Activated CD4-positive, alpha-beta T cell treated with anti-CD3 and anti-CD28 coated beads for 48 hours (primary cell): ENCODE results near the gene KBTBD6.
"Not testable (repeated sequence)": the region's sequence is repeated elsewhere in the genome, so short reads cannot be mapped to it uniquely, and the experiment has no call there.

ENCODE experiments used
- DNase-seq: peaks from one replicate; pipeline ENCODE4 v3.0.0-alpha.2; 2020

The KBTBD6 gene

DNA sequence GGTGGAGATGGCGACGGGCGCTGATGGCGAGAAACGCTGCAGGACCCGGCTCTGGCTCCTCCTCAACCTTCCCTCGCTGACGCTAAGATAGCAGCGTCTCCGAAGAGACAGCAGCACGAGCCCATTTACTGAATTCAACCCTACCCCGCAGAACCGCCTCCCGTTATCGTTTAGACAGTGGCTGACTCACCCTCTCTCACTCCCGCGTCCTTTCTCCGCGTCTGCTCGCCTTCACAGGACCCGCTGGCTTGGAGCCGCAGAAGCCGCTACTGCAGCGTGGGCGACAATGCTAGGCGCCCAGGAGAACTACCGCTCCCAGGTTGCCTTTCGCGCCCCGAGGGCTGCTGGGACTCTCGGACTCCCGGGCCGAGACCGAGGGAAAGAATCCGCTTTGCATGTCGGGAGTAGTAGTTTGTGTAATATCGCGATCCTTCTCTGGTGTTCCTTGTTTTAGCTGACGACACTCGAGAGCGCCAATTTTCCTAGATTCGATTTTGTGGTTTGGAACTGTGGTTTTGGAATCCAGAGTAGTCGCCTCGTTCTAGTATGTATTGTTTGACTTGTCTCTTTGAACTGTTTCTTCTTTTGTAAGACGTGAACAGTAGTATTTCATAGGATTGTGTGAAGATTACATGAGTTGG, at the start of gene KBTBD6:
TSS of gene KBTBD6 (minus strand) at position 291 of the 641 bp plus-strand sequence. CDS start 291 bp downstream, outside the sequence.
- peak; percentile 97 for DNase-seq

DNA sequence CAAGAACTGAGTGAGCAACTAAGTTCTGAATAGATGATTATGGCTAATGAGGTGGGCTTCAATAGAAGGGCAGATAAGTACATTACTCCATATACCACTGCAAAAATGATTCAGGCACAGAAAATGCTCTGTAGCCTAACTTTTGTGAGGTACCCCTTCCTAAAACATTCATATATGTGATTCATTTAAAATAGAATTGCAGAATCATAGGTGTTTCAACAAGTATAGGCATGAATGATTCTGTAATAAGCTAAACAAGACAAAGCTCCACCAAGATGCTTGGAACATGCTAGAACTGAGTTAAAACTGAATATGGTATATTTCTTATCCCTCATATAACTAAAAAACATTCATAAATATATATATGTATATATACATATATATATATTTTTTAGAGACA, 49.6 kb upstream of the KBTBD6 start:
- DNase-seq, result no peak

- DNase-seq, result no peak
Observed at GRCh38 chr13:41179593-41180250, 47.1 kb upstream of the KBTBD6 start.

GRCh38 chr13:41178040-41178439, 45.4 kb upstream of the KBTBD6 start:
- no peak for DNase-seq

DNA sequence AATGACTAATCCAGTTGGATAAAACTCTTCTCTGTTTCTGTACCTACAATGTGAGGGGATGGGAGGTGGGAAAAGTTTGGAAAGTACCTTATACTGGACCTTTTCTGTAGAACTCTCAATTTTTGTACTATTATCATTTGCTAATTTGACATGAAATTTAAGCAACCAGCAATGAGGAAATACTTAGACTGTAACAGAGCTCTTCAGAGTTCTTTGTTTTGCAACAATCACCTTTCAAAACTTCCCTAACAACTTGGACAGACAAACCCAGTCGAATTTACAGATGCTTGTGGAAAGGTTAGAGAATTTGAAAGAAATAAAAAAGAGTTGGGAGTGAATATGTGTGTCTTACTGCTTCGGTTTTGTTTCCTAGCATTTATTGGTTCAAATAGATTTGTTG, 45.0 kb upstream of the KBTBD6 start:
- no peak for DNase-seq

DNA sequence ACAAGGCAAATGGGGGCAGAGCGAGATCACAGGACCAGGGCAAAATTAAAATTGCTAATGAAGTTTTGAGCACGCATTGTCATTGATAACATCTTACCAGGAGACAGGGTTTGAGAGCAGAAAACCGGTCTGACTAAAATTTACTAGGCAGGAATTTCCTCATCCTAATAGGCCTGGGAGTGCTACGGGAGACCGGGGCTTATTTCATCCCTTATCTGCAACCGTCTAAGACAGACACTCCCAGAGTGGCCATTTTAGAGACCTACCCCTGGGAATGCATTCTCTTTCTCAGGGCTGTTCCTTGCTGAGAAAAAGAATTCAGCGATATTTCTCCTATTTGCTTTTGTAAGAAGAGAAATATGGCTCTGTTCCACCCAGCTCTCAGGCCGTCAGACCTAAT, 43.0 kb upstream of the KBTBD6 start:
- not testable (repeated sequence) for DNase-seq

- no peak for DNase-seq
Observed at GRCh38 chr13:41162151-41162550, 29.5 kb upstream of the KBTBD6 start.

- no peak for DNase-seq
Observed at GRCh38 chr13:41159174-41159573, 26.6 kb upstream of the KBTBD6 start.

- DNase-seq, result no peak
Observed at GRCh38 chr13:41157048-41157717, 24.6 kb upstream of the KBTBD6 start.

GRCh38 chr13:41156620-41157019, 24.0 kb upstream of the KBTBD6 start:
- no peak for DNase-seq

GRCh38 chr13:41154042-41154441, 21.4 kb upstream of the KBTBD6 start:
- DNase-seq, result no peak

GRCh38 chr13:41152005-41152404, 19.4 kb upstream of the KBTBD6 start:
- DNase-seq, result no peak

DNA sequence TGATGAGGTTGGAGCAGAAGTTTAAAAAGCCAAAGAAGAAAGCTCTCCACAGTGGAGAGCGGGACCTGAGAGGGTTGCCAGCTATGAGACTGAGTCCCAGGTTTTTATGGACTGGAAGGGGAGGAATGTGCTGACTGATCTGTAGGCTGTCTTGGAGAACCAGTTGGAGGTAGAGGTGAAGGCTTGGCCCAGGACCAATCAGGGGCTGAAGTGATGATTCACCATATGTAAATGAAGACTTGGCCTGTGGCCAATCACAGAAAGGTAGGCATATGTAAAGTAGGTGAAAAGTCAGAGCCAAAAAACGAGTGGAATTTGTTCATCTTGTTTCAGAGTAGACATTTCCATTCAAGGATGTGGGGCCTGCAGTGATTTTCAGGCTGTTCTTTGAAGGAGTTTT, 17.5 kb upstream of the KBTBD6 start:
- DNase-seq, result no peak

- no peak for DNase-seq
Observed at GRCh38 chr13:41148419-41149283, 16.0 kb upstream of the KBTBD6 start.

DNA sequence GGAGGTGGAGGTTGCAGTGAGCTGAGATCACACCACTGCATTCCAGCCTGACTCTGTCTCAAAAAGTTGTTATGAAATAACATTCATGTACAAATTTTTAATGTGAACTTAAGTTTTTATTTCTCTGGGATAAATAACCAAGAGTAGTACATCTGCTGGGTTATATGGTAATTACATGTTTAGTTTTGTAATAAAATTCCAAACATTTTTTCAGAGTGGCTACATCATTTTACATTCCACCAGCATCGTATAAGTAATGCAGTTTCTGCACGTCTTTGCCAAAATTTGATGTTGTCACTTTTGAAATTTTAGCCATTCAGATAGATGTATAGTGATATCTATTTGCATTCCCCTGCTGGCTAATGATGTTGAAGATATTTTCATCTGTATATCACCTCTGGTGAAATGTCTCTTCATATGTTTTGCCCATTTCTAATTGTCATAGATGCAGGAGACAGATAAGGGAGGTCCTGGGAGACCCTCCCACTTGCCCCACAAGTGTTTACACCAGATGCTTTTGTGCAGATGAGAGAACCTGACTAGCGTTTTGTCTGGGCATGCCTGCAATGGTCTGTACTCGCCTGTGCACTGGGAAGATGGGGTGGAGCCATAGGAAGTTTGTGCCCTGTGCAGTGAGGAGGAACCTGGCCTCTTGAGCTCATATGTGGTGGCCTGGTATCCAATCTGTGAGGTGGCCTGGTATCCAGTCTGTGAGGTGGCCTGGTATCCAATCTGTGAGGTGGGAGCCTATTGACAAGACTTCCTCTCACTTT, 12.7 kb upstream of the KBTBD6 start:
- no peak for DNase-seq

- DNase-seq, result no peak
Observed at GRCh38 chr13:41144576-41144975, 12.0 kb upstream of the KBTBD6 start.

GRCh38 chr13:41139296-41139966, 6.8 kb upstream of the KBTBD6 start:
- DNase-seq, result no peak

DNA sequence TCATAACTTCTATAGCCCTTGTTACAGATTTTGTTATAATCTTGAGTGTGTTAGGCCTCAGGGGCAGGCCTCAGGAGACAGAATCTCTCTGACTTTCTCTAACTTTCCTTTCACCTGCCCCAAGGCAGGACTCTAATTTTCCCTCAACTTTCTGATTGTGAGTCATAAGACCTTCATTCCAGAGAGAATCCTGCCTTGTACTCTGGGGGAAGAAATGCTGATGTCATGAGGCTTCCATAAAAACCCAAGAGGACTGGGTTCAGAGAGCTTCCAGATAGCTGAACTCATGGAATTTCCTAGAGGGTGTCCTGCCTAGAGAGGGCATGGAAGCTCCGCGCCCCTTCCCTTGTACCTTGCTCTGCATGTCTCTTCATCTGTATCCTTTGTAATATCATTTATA, 5.3 kb upstream of the KBTBD6 start:
- DNase-seq, result no peak

- no peak for DNase-seq
Observed at GRCh38 chr13:41137241-41137640, 4.6 kb upstream of the KBTBD6 start.

GRCh38 chr13:41136396-41137031, 3.9 kb upstream of the KBTBD6 start:
- no peak for DNase-seq

DNA sequence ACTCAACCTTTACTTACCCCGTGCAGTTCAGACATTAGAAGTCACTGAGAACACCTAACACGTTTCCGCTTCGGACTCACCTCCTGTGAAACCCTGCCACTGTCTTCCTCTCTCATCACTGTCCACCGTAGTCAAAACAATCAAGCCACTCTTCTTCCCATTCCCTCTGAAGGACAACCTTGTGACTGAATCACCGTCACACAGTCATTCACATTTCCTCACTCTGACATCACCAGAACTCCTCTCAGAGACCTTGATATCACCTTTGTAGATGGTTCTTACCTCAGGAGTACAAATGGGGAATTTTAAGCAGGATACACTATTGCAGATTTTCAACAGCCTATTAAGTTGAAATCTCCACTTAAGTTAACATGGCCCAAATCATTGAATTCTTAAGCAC, 1.3 kb upstream of the KBTBD6 start:
- no peak for DNase-seq
